ENCODE results near the gene NRP2.

Gene NRP2

GRCh38 chr2:205719847-205720246 lies 37.5 kb downstream of the NRP2 start:
- no peak for TF ChIP-seq CTCF (conservative IDR thresholded peaks at IDR 0.05; ENCODE audit: low read depth, low read length)
- no peak overlapping the region for H3K4me3 ChIP-seq (IDR thresholded peaks at IDR 0.05; ENCODE audit: insufficient read depth, low read depth, low read length)
- H3K4me1 ChIP-seq (ENCODE audit: low read depth, poor library complexity, severe bottlenecking): peaks cover 2% of the 10 kb centered on the region
- no peak overlapping the region for H2AFZ ChIP-seq (ENCODE audit: low read depth)
- H3K9ac ChIP-seq: no peak overlapping the region
- H3K27ac ChIP-seq: no peak overlapping the region
- H3K79me2 ChIP-seq (ENCODE audit: insufficient read depth, low read depth): no peaks in the 10 kb centered on the region
- H3K27me3 ChIP-seq (ENCODE audit: insufficient read depth, low read depth): no peaks in the 10 kb centered on the region
- H3K36me3 ChIP-seq (ENCODE audit: insufficient read depth): no peaks in the 10 kb centered on the region
- no peak overlapping the region for H3K4me2 ChIP-seq
- no peaks in the 10 kb centered on the region for H4K20me1 ChIP-seq (ENCODE audit: insufficient read depth)

GRCh38 chr2:205720451-205720902 lies 38.2 kb downstream of the NRP2 start:
- no peaks in the 10 kb centered on the region for H4K20me1 ChIP-seq (ENCODE audit: insufficient read depth)
- no peak overlapping the region for H3K9ac ChIP-seq
- no peak overlapping the region for H2AFZ ChIP-seq (ENCODE audit: low read depth)
- no peak overlapping the region for H3K4me2 ChIP-seq
- no peaks in the 10 kb centered on the region for H3K79me2 ChIP-seq (ENCODE audit: insufficient read depth, low read depth)
- no peak overlapping the region for H3K27ac ChIP-seq
- TF ChIP-seq CTCF (conservative IDR thresholded peaks at IDR 0.05; ENCODE audit: low read depth, low read length): no peak
- H3K27me3 ChIP-seq (ENCODE audit: insufficient read depth, low read depth): no peaks in the 10 kb centered on the region
- H3K36me3 ChIP-seq (ENCODE audit: insufficient read depth): no peaks in the 10 kb centered on the region
- no peak overlapping the region for H3K4me3 ChIP-seq (IDR thresholded peaks at IDR 0.05; ENCODE audit: insufficient read depth, low read depth, low read length)
- H3K4me1 ChIP-seq (ENCODE audit: low read depth, poor library complexity, severe bottlenecking): no peaks in the 10 kb centered on the region

GRCh38 chr2:205721057-205721449 lies 38.8 kb downstream of the NRP2 start:
- Histone ChIP-seq H3K27ac (no peak overlapping the region), H4K20me1 (ENCODE audit: insufficient read depth) (no peaks in the 10 kb centered on the region), H2AFZ (ENCODE audit: low read depth) (no peak overlapping the region), H3K79me2 (ENCODE audit: insufficient read depth, low read depth) (no peaks in the 10 kb centered on the region), H3K4me2 (no peak overlapping the region), H3K9ac (no peak overlapping the region), H3K4me3 (IDR thresholded peaks at IDR 0.05; ENCODE audit: insufficient read depth, low read depth, low read length) (no peak overlapping the region), H3K36me3 (ENCODE audit: insufficient read depth) (no peaks in the 10 kb centered on the region), H3K27me3 (ENCODE audit: insufficient read depth, low read depth) (no peaks in the 10 kb centered on the region), H3K4me1 (ENCODE audit: low read depth, poor library complexity, severe bottlenecking) (no peaks in the 10 kb centered on the region)
- TF ChIP-seq CTCF (conservative IDR thresholded peaks at IDR 0.05; ENCODE audit: low read depth, low read length): peak; percentile 25; the same call in 1 of the 2 replicates

GRCh38 chr2:205722283-205722918 lies 40.1 kb downstream of the NRP2 start:
- no peak overlapping the region for H3K9ac ChIP-seq
- no peak overlapping the region for H3K4me3 ChIP-seq (IDR thresholded peaks at IDR 0.05; ENCODE audit: insufficient read depth, low read depth, low read length)
- H3K79me2 ChIP-seq (ENCODE audit: insufficient read depth, low read depth): no peaks in the 10 kb centered on the region
- no peaks in the 10 kb centered on the region for H4K20me1 ChIP-seq (ENCODE audit: insufficient read depth)
- no peaks in the 10 kb centered on the region for H3K27me3 ChIP-seq (ENCODE audit: insufficient read depth, low read depth)
- H2AFZ ChIP-seq (ENCODE audit: low read depth): no peak overlapping the region
- no peak overlapping the region for H3K4me2 ChIP-seq
- H3K36me3 ChIP-seq (ENCODE audit: insufficient read depth): no peaks in the 10 kb centered on the region
- H3K27ac ChIP-seq: no peak overlapping the region
- no peak for TF ChIP-seq CTCF (conservative IDR thresholded peaks at IDR 0.05; ENCODE audit: low read depth, low read length)
- H3K4me1 ChIP-seq (ENCODE audit: low read depth, poor library complexity, severe bottlenecking): no peaks in the 10 kb centered on the region

Measured in KMS-11 (cell line).